Spleen (tissue), 11 donors: ENCODE results near the gene ENDOD1. TPM values are rescaled to one million over a fixed set of nuclear protein-coding genes. Genes with fewer than 3 reads are reported as not detected.

Source experiments
- DNase-seq: peaks from one replicate; pipeline ENCODE4 v3.0.0-alpha.2; 2020
- H3K27ac ChIP-seq, 8 donors: fragments of 200-600 bp; sonication (generic) in 7 of 8; 1 replicate in 4 of 8; 2 replicates in 4 of 8; pipeline versions ENCODE4 v1.5.0 to v1.8.0; 2016 to 2021; ENCODE audit warnings: inconsistent platforms in 4 of 8, mild to moderate bottlenecking in 4 of 8, moderate library complexity in 1 of 8
- H3K27me3 ChIP-seq, 7 donors: fragments of 200-600 bp; sonication (generic) in 6 of 7; replicated peaks in 1 of 7; 1 replicate in 4 of 7; 2 replicates in 3 of 7; pipeline versions ENCODE4 v1.5.0 to v1.8.0; 2016 to 2021; ENCODE audit warnings: inconsistent platforms in 3 of 7, mild to moderate bottlenecking in 1 of 7
- H3K36me3 ChIP-seq, 6 donors: fragments of 200-600 bp; sonication (generic) in 5 of 6; 1 replicate in 4 of 6; 2 replicates in 2 of 6; pipeline versions ENCODE4 v1.5.0 to v1.8.0; 2016 to 2021; ENCODE audit warnings: inconsistent platforms in 2 of 6
- H3K4me1 ChIP-seq, 6 donors: fragments of 200-600 bp; sonication (generic) in 5 of 6; 1 replicate in 3 of 6; 2 replicates in 3 of 6; pipeline versions ENCODE4 v1.5.0 to v1.8.0; 2016 to 2021; ENCODE audit warnings: inconsistent platforms in 3 of 6
- H3K4me3 ChIP-seq, 8 donors: fragments of 200-600 bp; sonication (generic) in 7 of 8; 1 replicate in 4 of 8; 2 replicates in 4 of 8; pipeline versions ENCODE4 v1.5.0 to v1.8.0; 2016 to 2021; ENCODE audit warnings: inconsistent platforms in 4 of 8, mild to moderate bottlenecking in 4 of 8, moderate library complexity in 2 of 8
- H3K9me3 ChIP-seq, 8 donors: fragments of 200-600 bp; sonication (generic) in 7 of 8; 1 replicate in 4 of 8; 2 replicates in 4 of 8; pipeline versions ENCODE4 v1.5.0 to v1.8.0; 2016 to 2021; ENCODE audit warnings: inconsistent platforms in 4 of 8
- POLR2A ChIP-seq, 3 donors: fragments of 450-650 bp; IDR thresholded peaks; one replicate each; pipeline ENCODE4 v1.5.1; 2017; ENCODE audit warnings: antibody characterized with exemption in 3 of 3, mild to moderate bottlenecking in 1 of 3
- POLR2AphosphoS5 ChIP-seq, 3 donors: sonication (generic); formaldehyde crosslinking; IDR thresholded peaks; one replicate each; pipeline ENCODE4 v1.5.1; 2017; ENCODE audit warnings: antibody characterized with exemption in 3 of 3
- WGBS, 5 donors: extraction: QIAGEN DNeasy Blood & Tissue Kit in 3 of 5; methylation state at CpG; one replicate each; pipeline versions ENCODE4 v1.1.5 to v1.1.7; 2013 to 2018; 5-methylcytosine and 5-hydroxymethylcytosine counted together
- intact Hi-C: fragments of 100-400 bp; cut with DNase I; formaldehyde crosslinking; loops from one replicate; pipeline ENCODE4 v1.15.0; 2023; ENCODE audit warnings: low total_unique reads
- polyA plus RNA-seq, 3 donors: library from polyadenylated mRNA; stranded (reverse); fragments of 200-250 nt; gene quantifications; one replicate each; pipeline ENCODE4 v1.2.1, GENCODE V29; 2013
- total RNA-seq, 7 donors: library from RNA; depleted of rRNA in 3 of 7; stranded (reverse); fragments of >200 nt in 3 of 7; fragmentation: NEBNext Ultra II Directional in 4 of 7; extraction: Animal tissue kit (Norgen Biotek cat#: 25700) in 4 of 7; gene quantifications; one replicate each; pipeline versions ENCODE4 v1.1.0 to v1.2.1, GENCODE V29; 2016 to 2021
- TF ChIP-seq, protein P1 (sequence below), 11 experiments: fragments of 200-600 bp in 7 of 11; fragments of 450-650 bp in 4 of 11; sonication (generic) in 4 of 11; IDR thresholded peaks in 8 of 11; conservative IDR thresholded peaks in 3 of 11; 1 replicate in 7 of 11; 2 replicates in 4 of 11; pipeline versions ENCODE4 v1.4.0 to v1.8.0; 2016 to 2021; ENCODE audit warnings: antibody characterized with exemption in 11 of 11, inconsistent platforms in 4 of 11, mild to moderate bottlenecking in 1 of 11
- donor health status: healthy with polysubstance abuse.
- donor health status: DM: no; HTN: no; CAD: no; lungs with moderate emphysema.
- donor health status: DM: no; HTN: no; CAD: no.
- donor health status: Bipolar disorder and iron deficiency.
- donor health status: healthy.
- donor health status: DM: no; HTN: no; CAD: no.
- donor health status: DM: yes; HTN: yes; CAD: no.

ENDOD1 gene
- total and polyA plus RNA-seq, 10 donors = 6.3 to 80.5 (median 58.4) TPM

DNA sequence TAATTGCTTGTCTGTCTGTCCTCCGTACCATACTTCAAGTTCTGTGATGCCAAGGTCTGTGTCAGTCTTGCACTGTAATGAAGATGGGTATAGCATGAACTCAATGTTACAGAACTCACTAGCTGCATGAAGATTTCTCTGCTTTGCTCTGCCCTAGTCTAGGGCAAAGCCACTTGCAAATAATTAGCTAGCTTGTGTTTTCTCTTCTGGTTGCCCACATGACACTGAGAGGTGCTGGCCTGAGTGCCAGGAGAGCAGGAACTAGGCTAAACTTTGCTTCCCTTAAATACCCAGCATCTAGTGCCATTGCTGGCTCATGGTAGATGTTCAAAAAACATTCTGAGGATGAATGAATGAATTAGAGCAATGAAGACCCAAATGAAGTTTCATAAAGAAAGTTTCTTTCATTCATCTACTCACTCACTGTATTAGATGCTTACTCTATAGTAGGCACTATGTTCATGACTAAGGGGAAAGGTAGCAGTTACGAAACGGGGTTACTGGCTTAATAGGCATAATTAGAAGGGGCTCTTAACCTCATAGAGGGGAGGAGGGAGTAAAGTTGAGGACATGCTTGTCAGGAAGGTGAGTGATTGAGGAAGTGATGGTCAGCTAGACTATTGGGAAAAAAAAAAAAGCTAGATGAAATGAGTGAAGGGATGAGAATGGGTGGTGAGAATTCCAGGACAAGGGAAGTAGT, 4.4 kb upstream of the ENDOD1 start:
- no peaks in the 10 kb centered on the region for H3K36me3 ChIP-seq
- WGBS, 5 donors = 86 to 96% (median 93%) methylated on average over 3 of the region's 3 CpGs
- no peaks in the 10 kb centered on the region for H3K27me3 ChIP-seq
- H3K4me3 ChIP-seq = no peak overlapping the region
- DNase-seq = no peak
- TF ChIP-seq, protein P1, sequence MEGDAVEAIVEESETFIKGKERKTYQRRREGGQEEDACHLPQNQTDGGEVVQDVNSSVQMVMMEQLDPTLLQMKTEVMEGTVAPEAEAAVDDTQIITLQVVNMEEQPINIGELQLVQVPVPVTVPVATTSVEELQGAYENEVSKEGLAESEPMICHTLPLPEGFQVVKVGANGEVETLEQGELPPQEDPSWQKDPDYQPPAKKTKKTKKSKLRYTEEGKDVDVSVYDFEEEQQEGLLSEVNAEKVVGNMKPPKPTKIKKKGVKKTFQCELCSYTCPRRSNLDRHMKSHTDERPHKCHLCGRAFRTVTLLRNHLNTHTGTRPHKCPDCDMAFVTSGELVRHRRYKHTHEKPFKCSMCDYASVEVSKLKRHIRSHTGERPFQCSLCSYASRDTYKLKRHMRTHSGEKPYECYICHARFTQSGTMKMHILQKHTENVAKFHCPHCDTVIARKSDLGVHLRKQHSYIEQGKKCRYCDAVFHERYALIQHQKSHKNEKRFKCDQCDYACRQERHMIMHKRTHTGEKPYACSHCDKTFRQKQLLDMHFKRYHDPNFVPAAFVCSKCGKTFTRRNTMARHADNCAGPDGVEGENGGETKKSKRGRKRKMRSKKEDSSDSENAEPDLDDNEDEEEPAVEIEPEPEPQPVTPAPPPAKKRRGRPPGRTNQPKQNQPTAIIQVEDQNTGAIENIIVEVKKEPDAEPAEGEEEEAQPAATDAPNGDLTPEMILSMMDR (IDR thresholded peaks at IDR 0.05 in 8 of 11, conservative IDR thresholded peaks at IDR 0.05 in 3 of 11) = no peak
- no peak for TF ChIP-seq POLR2A (IDR thresholded peaks at IDR 0.05)
- no peak for TF ChIP-seq POLR2AphosphoS5 (IDR thresholded peaks at IDR 0.05)
- peaks cover 0 to 33% (median 15%) of the 10 kb centered on the region in 6 donors for H3K4me1 ChIP-seq
- intact Hi-C loops = loop anchor here (10.0 kb wide), 1 partner anchor 620 kb away; no protein-coding TSS in a partner anchor
- no peak overlapping the region for H3K27ac ChIP-seq
- no peaks in the 10 kb centered on the region for H3K9me3 ChIP-seq

DNA sequence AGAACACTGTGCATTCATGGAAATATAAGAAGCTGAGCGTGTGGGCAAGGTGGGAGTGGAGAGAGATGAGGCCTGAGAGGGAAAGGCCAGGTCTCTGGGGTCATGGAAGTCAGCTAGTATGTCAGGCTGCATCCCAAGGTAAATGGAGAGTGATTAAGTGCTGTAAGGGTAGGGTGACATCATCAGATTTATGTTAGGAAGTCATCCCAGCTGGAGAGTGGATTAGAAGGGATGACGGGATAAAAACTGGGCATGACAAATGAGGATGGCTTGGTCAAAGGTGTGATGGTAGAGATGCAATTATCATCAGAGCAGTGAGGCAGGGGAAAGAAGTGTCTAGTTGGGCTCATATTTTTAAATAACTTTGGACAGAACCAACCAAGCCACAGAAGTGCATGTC, 3.5 kb upstream of the ENDOD1 start:
- Histone ChIP-seq H3K4me3 (no peak overlapping the region), H3K27me3 (no peaks in the 10 kb centered on the region), H3K9me3 (no peaks in the 10 kb centered on the region), H3K36me3 (no peaks in the 10 kb centered on the region), H3K27ac (no peak overlapping the region), H3K4me1 (peaks cover 3 to 35% (median 18%) of the 10 kb centered on the region in 6 donors)
- DNase-seq = no peak
- TF ChIP-seq, protein P1 (IDR thresholded peaks at IDR 0.05 in 8 of 11, conservative IDR thresholded peaks at IDR 0.05 in 3 of 11) = no peak
- TF ChIP-seq POLR2AphosphoS5 (IDR thresholded peaks at IDR 0.05) (no peak), POLR2A (IDR thresholded peaks at IDR 0.05) (no peak)
- 92 to 98% (median 93%) methylated on average over 2 of the region's 2 CpGs for WGBS, 5 donors
- intact Hi-C loops = loop anchor here (10.0 kb wide), 1 partner anchor 619 kb away; no protein-coding TSS in a partner anchor

DNA sequence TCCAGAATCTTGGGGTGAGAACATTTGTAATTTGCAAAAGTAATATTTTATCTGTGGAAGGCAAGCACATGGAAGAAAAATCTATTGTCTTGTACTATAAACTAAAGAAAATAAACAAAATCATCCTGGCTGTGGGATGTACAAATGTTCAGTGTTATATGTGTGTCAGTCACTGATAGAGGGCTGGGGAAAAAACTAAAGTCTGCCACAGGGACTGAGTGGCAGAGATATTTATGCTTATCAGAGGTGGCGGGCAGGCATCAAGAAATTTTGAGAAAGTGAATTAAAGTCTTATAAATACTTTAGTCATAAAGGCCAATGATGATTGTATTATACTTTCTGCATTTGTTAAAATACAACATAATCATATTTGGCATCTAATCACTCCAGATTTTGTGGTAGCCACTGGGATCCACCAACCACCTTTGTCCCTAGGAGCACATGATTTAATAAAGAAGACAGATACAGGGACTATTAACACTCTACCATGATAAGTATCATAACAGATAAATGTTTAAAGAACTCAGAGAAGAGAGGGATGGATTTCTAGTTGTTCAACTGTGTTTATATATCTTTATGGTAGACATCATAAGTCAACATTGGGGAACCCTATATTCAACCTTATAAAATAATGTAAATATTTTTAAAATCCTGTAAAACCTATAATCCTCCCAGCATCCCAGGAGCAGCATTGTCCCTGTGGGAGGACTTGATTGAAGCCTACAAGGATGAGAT, 2.6 kb upstream of the ENDOD1 start:
- Histone ChIP-seq H3K4me3 (no peak overlapping the region), H3K27me3 (no peaks in the 10 kb centered on the region), H3K9me3 (no peaks in the 10 kb centered on the region), H3K27ac (no peak overlapping the region), H3K4me1 (peaks cover 3 to 35% (median 27%) of the 10 kb centered on the region in 6 donors), H3K36me3 (no peaks in the 10 kb centered on the region)
- DNase-seq = no peak
- intact Hi-C loops = loop anchor here (10.0 kb wide), 1 partner anchor 618 kb away; no protein-coding TSS in a partner anchor
- TF ChIP-seq, protein P1 (IDR thresholded peaks at IDR 0.05 in 8 of 11, conservative IDR thresholded peaks at IDR 0.05 in 3 of 11) = no peak
- TF ChIP-seq POLR2AphosphoS5 (IDR thresholded peaks at IDR 0.05) = no peak
- TF ChIP-seq POLR2A (IDR thresholded peaks at IDR 0.05) = no peak
- 94 to 100% (median 100%) methylated on average over 1 of the region's 1 CpG for WGBS, 5 donors
